Left ventricle myocardium inferior (tissue), 1 donor: Measurements from ENCODE around the gene LSM3. TPM values are rescaled to one million over a fixed set of nuclear protein-coding genes. Genes with fewer than 3 reads are reported as not detected.

Experiments
- DNase-seq: peaks from one replicate; pipeline ENCODE4 v3.0.0-alpha.2; 2020
- H3K27ac ChIP-seq: fragments of 200-600 bp; replicated peaks from 2 replicates; pipeline ENCODE4 v1.8.0; 2021
- H3K27me3 ChIP-seq: fragments of 200-600 bp; 2 replicates; pipeline ENCODE4 v1.8.0; 2021; ENCODE audit warnings: low read depth
- H3K36me3 ChIP-seq: fragments of 200-600 bp; 2 replicates; pipeline ENCODE4 v1.8.0; 2021
- H3K4me1 ChIP-seq: fragments of 200-600 bp; 2 replicates; pipeline ENCODE4 v1.8.0; 2021
- H3K4me3 ChIP-seq: fragments of 200-600 bp; 2 replicates; pipeline ENCODE4 v1.8.0; 2021; ENCODE audit warnings: mild to moderate bottlenecking, moderate library complexity
- H3K9me3 ChIP-seq: fragments of 200-600 bp; replicated peaks from 2 replicates; pipeline ENCODE4 v1.8.0; 2021
- CTCF ChIP-seq: fragments of 200-600 bp; IDR thresholded peaks from 2 replicates; pipeline ENCODE4 v1.8.0; 2021; ENCODE audit warnings: antibody characterized with exemption, mild to moderate bottlenecking, borderline replicate concordance
- intact Hi-C: fragments of 100-400 bp; cut with micrococcal nuclease; formaldehyde crosslinking; loops from one replicate; pipeline ENCODE4 v1.11.0; 2022
- total RNA-seq: library from RNA; stranded (reverse); fragmentation: NEBNext Ultra II Directional; extraction: Animal tissue kit (Norgen Biotek cat#: 25700); gene quantifications from one replicate; pipeline ENCODE4 v1.2.1, GENCODE V29; 2021
- donor health status: DM: no; HTN: yes; CAD: no; lungs with severe emphysema.

The LSM3 gene
- total RNA-seq, 1 donor from 2014 or later, result 16.8 TPM

GRCh38 chr3:14177580-14178246 lies 904 bp upstream of the LSM3 start:
- TF ChIP-seq CTCF, result no peak
- intact Hi-C loops, result no loop called here
- Histone ChIP-seq H3K9me3 (no peaks in the 10 kb centered on the region), H3K4me3 (peak overlapping the region; percentile 91), H3K27me3 (no peaks in the 10 kb centered on the region), H3K4me1 (peaks cover 47% of the 10 kb centered on the region), H3K36me3 (peaks cover 19% of the 10 kb centered on the region), H3K27ac (peak overlapping the region; percentile 97)
- no peak for DNase-seq

- peaks cover 28% of the 10 kb centered on the region for H3K36me3 ChIP-seq
- H3K9me3 ChIP-seq, result no peaks in the 10 kb centered on the region
- peak overlapping the region; percentile 91 for H3K4me3 ChIP-seq
- TF ChIP-seq CTCF, result no peak
- intact Hi-C loops, result no loop called here
- DNase-seq, result no peak
- peak overlapping the region; percentile 97 for H3K27ac ChIP-seq
- H3K27me3 ChIP-seq, result no peaks in the 10 kb centered on the region
- peaks cover 47% of the 10 kb centered on the region for H3K4me1 ChIP-seq
Measured at GRCh38 chr3:14179114-14179465, 473 bp downstream of the LSM3 start.

GRCh38 chr3:14179795-14180194 lies 1.2 kb downstream of the LSM3 start:
- intact Hi-C loops, result no loop called here
- Histone ChIP-seq H3K36me3 (peaks cover 32% of the 10 kb centered on the region), H3K4me3 (peak overlapping the region; percentile 91), H3K9me3 (no peaks in the 10 kb centered on the region), H3K27ac (no peak overlapping the region), H3K4me1 (peaks cover 47% of the 10 kb centered on the region), H3K27me3 (no peaks in the 10 kb centered on the region)
- no peak for TF ChIP-seq CTCF
- DNase-seq, result no peak

- H3K36me3 ChIP-seq, result peaks cover 47% of the 10 kb centered on the region
- intact Hi-C loops, result no loop called here
- no peaks in the 10 kb centered on the region for H3K27me3 ChIP-seq
- H3K9me3 ChIP-seq, result no peaks in the 10 kb centered on the region
- no peak for DNase-seq
- H3K27ac ChIP-seq, result no peak overlapping the region
- no peak overlapping the region for H3K4me3 ChIP-seq
- H3K4me1 ChIP-seq, result peaks cover 37% of the 10 kb centered on the region
- no peak for TF ChIP-seq CTCF
Measured at GRCh38 chr3:14181253-14181652, 2.6 kb downstream of the LSM3 start.

GRCh38 chr3:14183015-14183577 lies 4.5 kb downstream of the LSM3 start:
- intact Hi-C loops, result no loop called here
- H3K4me1 ChIP-seq, result peaks cover 20% of the 10 kb centered on the region
- H3K27ac ChIP-seq, result no peak overlapping the region
- H3K9me3 ChIP-seq, result no peaks in the 10 kb centered on the region
- TF ChIP-seq CTCF, result no peak
- H3K4me3 ChIP-seq, result no peak overlapping the region
- peaks cover 62% of the 10 kb centered on the region for H3K36me3 ChIP-seq
- H3K27me3 ChIP-seq, result no peaks in the 10 kb centered on the region
- DNase-seq, result no peak
